ENCODE measurements around the gene ZNF362. TPM values are rescaled to one million over a fixed set of nuclear protein-coding genes. Genes with fewer than 3 reads are reported as not detected.

The ZNF362 gene
- total and polyA plus RNA-seq, 2 of the 13 experiments (the other 11 are each of a cell fraction or from before 2014, with no cell fraction given) = 8.3 to 14.2 TPM

DNA sequence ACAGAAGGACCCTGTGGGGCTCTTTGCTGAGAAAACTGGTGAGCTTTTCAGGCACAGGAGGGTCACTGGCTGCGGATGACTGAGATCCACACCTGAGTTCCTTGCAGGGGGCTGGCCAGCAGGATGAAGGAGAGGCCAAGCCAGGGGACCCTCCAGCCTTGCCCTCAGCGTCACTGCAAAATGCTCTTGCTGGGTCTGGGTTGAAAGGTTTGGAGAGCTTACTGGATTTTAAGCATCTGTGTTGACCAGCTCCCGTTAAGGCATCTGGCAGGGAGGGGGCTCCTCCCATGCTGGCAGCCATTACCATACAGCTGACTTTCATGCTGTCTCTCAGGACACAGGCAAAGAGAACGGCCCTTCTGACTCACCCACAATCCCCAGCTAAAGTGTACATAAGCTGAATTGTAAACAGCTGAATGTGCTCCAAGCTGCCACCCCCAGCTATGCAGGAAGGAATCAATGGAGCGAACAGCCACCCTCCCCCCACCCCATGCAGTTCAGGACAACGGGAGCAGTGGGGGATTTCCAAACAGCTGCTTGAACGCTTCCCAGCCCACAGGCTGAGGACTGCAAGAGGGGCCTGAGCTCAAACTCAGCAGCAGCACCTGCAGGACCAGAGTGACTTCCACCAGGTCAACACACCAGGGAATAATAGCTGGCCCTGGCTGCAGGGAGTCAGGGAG is 85.9 kb downstream of the ZNF362 start (continued):
- TF ChIP-seq, protein P1, sequence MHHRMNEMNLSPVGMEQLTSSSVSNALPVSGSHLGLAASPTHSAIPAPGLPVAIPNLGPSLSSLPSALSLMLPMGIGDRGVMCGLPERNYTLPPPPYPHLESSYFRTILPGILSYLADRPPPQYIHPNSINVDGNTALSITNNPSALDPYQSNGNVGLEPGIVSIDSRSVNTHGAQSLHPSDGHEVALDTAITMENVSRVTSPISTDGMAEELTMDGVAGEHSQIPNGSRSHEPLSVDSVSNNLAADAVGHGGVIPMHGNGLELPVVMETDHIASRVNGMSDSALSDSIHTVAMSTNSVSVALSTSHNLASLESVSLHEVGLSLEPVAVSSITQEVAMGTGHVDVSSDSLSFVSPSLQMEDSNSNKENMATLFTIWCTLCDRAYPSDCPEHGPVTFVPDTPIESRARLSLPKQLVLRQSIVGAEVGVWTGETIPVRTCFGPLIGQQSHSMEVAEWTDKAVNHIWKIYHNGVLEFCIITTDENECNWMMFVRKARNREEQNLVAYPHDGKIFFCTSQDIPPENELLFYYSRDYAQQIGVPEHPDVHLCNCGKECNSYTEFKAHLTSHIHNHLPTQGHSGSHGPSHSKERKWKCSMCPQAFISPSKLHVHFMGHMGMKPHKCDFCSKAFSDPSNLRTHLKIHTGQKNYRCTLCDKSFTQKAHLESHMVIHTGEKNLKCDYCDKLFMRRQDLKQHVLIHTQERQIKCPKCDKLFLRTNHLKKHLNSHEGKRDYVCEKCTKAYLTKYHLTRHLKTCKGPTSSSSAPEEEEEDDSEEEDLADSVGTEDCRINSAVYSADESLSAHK (CRISPR knock-in tag; IDR thresholded peaks at IDR 0.05; ENCODE audit: borderline replicate concordance) = no peak
- TF ChIP-seq IRF2 (CRISPR knock-in tag; IDR thresholded peaks at IDR 0.05) = peak; percentile 91
- TF ChIP-seq ADNP (CRISPR knock-in tag; IDR thresholded peaks at IDR 0.05) = no peak
- TF ChIP-seq, protein P2, sequence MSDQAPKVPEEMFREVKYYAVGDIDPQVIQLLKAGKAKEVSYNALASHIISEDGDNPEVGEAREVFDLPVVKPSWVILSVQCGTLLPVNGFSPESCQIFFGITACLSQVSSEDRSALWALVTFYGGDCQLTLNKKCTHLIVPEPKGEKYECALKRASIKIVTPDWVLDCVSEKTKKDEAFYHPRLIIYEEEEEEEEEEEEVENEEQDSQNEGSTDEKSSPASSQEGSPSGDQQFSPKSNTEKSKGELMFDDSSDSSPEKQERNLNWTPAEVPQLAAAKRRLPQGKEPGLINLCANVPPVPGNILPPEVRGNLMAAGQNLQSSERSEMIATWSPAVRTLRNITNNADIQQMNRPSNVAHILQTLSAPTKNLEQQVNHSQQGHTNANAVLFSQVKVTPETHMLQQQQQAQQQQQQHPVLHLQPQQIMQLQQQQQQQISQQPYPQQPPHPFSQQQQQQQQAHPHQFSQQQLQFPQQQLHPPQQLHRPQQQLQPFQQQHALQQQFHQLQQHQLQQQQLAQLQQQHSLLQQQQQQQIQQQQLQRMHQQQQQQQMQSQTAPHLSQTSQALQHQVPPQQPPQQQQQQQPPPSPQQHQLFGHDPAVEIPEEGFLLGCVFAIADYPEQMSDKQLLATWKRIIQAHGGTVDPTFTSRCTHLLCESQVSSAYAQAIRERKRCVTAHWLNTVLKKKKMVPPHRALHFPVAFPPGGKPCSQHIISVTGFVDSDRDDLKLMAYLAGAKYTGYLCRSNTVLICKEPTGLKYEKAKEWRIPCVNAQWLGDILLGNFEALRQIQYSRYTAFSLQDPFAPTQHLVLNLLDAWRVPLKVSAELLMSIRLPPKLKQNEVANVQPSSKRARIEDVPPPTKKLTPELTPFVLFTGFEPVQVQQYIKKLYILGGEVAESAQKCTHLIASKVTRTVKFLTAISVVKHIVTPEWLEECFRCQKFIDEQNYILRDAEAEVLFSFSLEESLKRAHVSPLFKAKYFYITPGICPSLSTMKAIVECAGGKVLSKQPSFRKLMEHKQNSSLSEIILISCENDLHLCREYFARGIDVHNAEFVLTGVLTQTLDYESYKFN (CRISPR knock-in tag; conservative IDR thresholded peaks at IDR 0.05) = peak; percentile 97
- peak; percentile 82 for TF ChIP-seq FOXP1 (IDR thresholded peaks at IDR 0.05)
- peak; percentile 98 for TF ChIP-seq FOXP1 (CRISPR knock-in tag; IDR thresholded peaks at IDR 0.05)
- TF ChIP-seq SP2 (CRISPR knock-in tag; IDR thresholded peaks at IDR 0.05) = no peak
- no peak for TF ChIP-seq ZFYVE20 (CRISPR knock-in tag; IDR thresholded peaks at IDR 0.05; ENCODE audit: borderline replicate concordance, low read depth)
- TF ChIP-seq ARNT (IDR thresholded peaks at IDR 0.05) = no peak
- no peak for TF ChIP-seq CERS6 (CRISPR knock-in tag; IDR thresholded peaks at IDR 0.05)
- TF ChIP-seq SMAD9 (CRISPR knock-in tag; IDR thresholded peaks at IDR 0.05) = no peak
- 0 out of 2 replicates have a peak, but pooled peaks have one; percentile 70 for TF ChIP-seq REL (CRISPR knock-in tag; conservative IDR thresholded peaks at IDR 0.05)
- peak in 1 of 2 experiments; percentile 63; a peak in 2 of 4 replicates for TF ChIP-seq REST (IDR thresholded peaks at IDR 0.05; ENCODE audit: borderline replicate concordance in 1 of 2, low read depth in 1 of 2, low read length in 2 of 2)
- TF ChIP-seq SAP130 (CRISPR knock-in tag; IDR thresholded peaks at IDR 0.05; ENCODE audit: low read depth) = peak; percentile 99

Data from HepG2 (cell line).